ENCODE data around the gene TLE3. TPM values are rescaled to one million over a fixed set of nuclear protein-coding genes. Genes with fewer than 3 reads are reported as not detected.

The TLE3 gene
- polyA plus RNA-seq, 3 donors: 12.8 to 117 (median 23.6) TPM

DNA sequence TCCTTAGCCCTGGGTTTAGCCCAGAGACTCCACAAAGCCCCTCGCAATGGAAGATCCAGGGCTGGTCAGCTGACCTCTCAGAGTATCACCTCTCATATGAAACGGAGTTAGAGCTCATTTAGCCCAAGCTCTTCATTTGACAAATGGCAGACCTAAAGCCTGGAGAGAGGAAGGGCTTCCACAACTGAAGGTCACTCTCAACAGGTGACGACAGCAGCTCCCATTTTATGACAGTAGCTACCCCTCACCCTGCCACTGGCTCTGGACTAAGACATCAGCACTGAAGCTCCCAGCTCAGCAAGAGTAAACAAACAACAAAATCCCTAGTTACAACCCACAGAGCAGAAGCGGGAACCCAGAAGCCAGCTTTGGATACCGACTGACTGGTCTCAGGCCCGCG lies 33.7 kb downstream of the TLE3 start:
- peaks cover 100% of the 10 kb centered on the region for H4K20me1 ChIP-seq (ENCODE audit: insufficient read depth, low read length)
- TF ChIP-seq, protein P1, sequence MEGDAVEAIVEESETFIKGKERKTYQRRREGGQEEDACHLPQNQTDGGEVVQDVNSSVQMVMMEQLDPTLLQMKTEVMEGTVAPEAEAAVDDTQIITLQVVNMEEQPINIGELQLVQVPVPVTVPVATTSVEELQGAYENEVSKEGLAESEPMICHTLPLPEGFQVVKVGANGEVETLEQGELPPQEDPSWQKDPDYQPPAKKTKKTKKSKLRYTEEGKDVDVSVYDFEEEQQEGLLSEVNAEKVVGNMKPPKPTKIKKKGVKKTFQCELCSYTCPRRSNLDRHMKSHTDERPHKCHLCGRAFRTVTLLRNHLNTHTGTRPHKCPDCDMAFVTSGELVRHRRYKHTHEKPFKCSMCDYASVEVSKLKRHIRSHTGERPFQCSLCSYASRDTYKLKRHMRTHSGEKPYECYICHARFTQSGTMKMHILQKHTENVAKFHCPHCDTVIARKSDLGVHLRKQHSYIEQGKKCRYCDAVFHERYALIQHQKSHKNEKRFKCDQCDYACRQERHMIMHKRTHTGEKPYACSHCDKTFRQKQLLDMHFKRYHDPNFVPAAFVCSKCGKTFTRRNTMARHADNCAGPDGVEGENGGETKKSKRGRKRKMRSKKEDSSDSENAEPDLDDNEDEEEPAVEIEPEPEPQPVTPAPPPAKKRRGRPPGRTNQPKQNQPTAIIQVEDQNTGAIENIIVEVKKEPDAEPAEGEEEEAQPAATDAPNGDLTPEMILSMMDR (IDR thresholded peaks at IDR 0.05): no peak

GRCh38 chr15:70063261-70063925 lies 34.3 kb downstream of the TLE3 start:
- WGBS (ENCODE audit: insufficient coverage): 97% methylated on average over 11 of the region's 17 CpGs
- Histone ChIP-seq H3K9ac (ENCODE audit: insufficient read depth, low read length, poor library complexity, severe bottlenecking) (no peak overlapping the region), H3K79me2 (ENCODE audit: insufficient read depth, low read length) (no peaks in the 10 kb centered on the region), H3K27me3 (ENCODE audit: control insufficient read depth in 2 of 2, insufficient read depth in 2 of 2, low read length in 2 of 2) (no peaks in the 10 kb centered on the region), H3K4me1 (ENCODE audit: control insufficient read depth in 1 of 2, insufficient read depth in 2 of 2, low read length in 2 of 2) (no peaks in the 10 kb centered on the region), H4K20me1 (ENCODE audit: insufficient read depth, low read length) (peaks cover 100% of the 10 kb centered on the region), H3K9me3 (replicated peaks in 1 of 2; ENCODE audit: control insufficient read depth in 1 of 2, insufficient read depth in 1 of 2, low read length in 2 of 2) (no peaks in the 10 kb centered on the region), H3K4me3 (replicated peaks in 1 of 3; ENCODE audit: low read depth in 2 of 3, low read length in 3 of 3) (no peak overlapping the region), H3K4me2 (replicated peaks; ENCODE audit: extremely low read depth, low read length, poor library complexity, severe bottlenecking) (no peak overlapping the region), H2AFZ (ENCODE audit: insufficient read depth, low read depth, low read length, poor library complexity, severe bottlenecking) (no peak overlapping the region), H3K27ac (ENCODE audit: low read depth in 1 of 2, low read length in 2 of 2) (no peak overlapping the region), H3K36me3 (replicated peaks in 1 of 2; ENCODE audit: control insufficient read depth in 1 of 2, insufficient read depth in 2 of 2, low read length in 2 of 2) (peaks cover 95 to 100% of the 10 kb centered on the region in 2 donors)
- Mint-ChIP-seq H3K9me3 (no peaks in the 10 kb centered on the region), H3K27ac (peak overlapping the region in 2 of 7 donors; percentile 21 to 73), H3K4me1 (peaks cover 3% of the 10 kb centered on the region), H3K4me3 (no peak overlapping the region), H3K27me3 (ENCODE audit: low read depth in 3 of 3) (peaks cover 0 to 3% (median 2%) of the 10 kb centered on the region in 3 donors), H3K36me3 (peaks cover 89 to 98% of the 10 kb centered on the region in 2 donors)
- TF ChIP-seq, protein P1 (IDR thresholded peaks at IDR 0.05): no peak
- intact Hi-C loops (cut with micrococcal nuclease): loop anchor here in 1 of 2 donors (10.0 kb wide), 1 partner anchor 589 kb away; no protein-coding TSS in a partner anchor
- no peak for DNase-seq

More for the DNA sequence above, 33.7 kb downstream of the TLE3 start:
- H3K79me2 ChIP-seq (ENCODE audit: insufficient read depth, low read length): no peaks in the 10 kb centered on the region
- no peak for DNase-seq
- Mint-ChIP-seq H3K4me3 (no peak overlapping the region), H3K27me3 (ENCODE audit: low read depth in 3 of 3) (peaks cover 0 to 3% (median 0%) of the 10 kb centered on the region in 3 donors), H3K27ac (peak overlapping the region in 2 of 7 donors; percentile 33 to 72), H3K4me1 (peaks cover 3% of the 10 kb centered on the region), H3K9me3 (no peaks in the 10 kb centered on the region), H3K36me3 (peaks cover 89 to 98% of the 10 kb centered on the region in 2 donors)
- intact Hi-C loops (cut with micrococcal nuclease): loop anchor here in 1 of 2 donors (10.0 kb wide), 1 partner anchor 589 kb away; no protein-coding TSS in a partner anchor
- no peak overlapping the region for H2AFZ ChIP-seq (ENCODE audit: insufficient read depth, low read depth, low read length, poor library complexity, severe bottlenecking)
- H3K4me3 ChIP-seq (replicated peaks in 1 of 3; ENCODE audit: low read depth in 2 of 3, low read length in 3 of 3): no peak overlapping the region
- no peaks in the 10 kb centered on the region for H3K4me1 ChIP-seq (ENCODE audit: control insufficient read depth in 1 of 2, insufficient read depth in 2 of 2, low read length in 2 of 2)
- no peak overlapping the region for H3K27ac ChIP-seq (ENCODE audit: low read depth in 1 of 2, low read length in 2 of 2)
- H3K9me3 ChIP-seq (replicated peaks in 1 of 2; ENCODE audit: control insufficient read depth in 1 of 2, insufficient read depth in 1 of 2, low read length in 2 of 2): no peaks in the 10 kb centered on the region
- peaks cover 95 to 100% of the 10 kb centered on the region in 2 donors for H3K36me3 ChIP-seq (replicated peaks in 1 of 2; ENCODE audit: control insufficient read depth in 1 of 2, insufficient read depth in 2 of 2, low read length in 2 of 2)
- no peaks in the 10 kb centered on the region for H3K27me3 ChIP-seq (ENCODE audit: control insufficient read depth in 2 of 2, insufficient read depth in 2 of 2, low read length in 2 of 2)
- 98% methylated on average over 7 of the region's 7 CpGs for WGBS (ENCODE audit: insufficient coverage)
- no peak overlapping the region for H3K4me2 ChIP-seq (replicated peaks; ENCODE audit: extremely low read depth, low read length, poor library complexity, severe bottlenecking)
- H3K9ac ChIP-seq (ENCODE audit: insufficient read depth, low read length, poor library complexity, severe bottlenecking): no peak overlapping the region
